BJ (cell line): ENCODE data around the gene CATSPERD. TPM values are rescaled to one million over a fixed set of nuclear protein-coding genes. Genes with fewer than 3 reads are reported as not detected.

Experiments used
- CTCF ChIA-PET: fragments of 350-600 bp; formaldehyde crosslinking; extraction: SDS; loops from one replicate; lab custom pipeline; 2021; ENCODE audit warnings: antibody characterized with exemption, inconsistent platforms; lab: Yijun Ruan, JAX
- POLR2A ChIA-PET: fragments of 300-600 bp; sonication (Branson Sonifier 250); formaldehyde crosslinking; extraction: SDS; loops from one replicate; lab custom pipeline; 2021; ENCODE audit warnings: antibody characterized with exemption; lab: Charles Lee
- DNase-seq: peaks from one replicate; pipeline ENCODE4 v3.0.0-alpha.2; 2011; ENCODE audit warnings: low read depth
- H3K27me3 ChIP-seq: 2 replicates; pipeline ENCODE4 v1.6.0; 2011; ENCODE audit warnings: low read length; ENCODE audit not compliant: control insufficient read depth, insufficient read depth
- H3K36me3 ChIP-seq: 2 replicates; pipeline ENCODE4 v1.5.1; 2011; ENCODE audit warnings: low read length; ENCODE audit not compliant: control insufficient read depth, insufficient read depth
- H3K4me3 ChIP-seq: 2 replicates; pipeline ENCODE4 v1.5.1; 2011; ENCODE audit warnings: low read depth, mild to moderate bottlenecking, control low read depth, low read length
- polyA plus RNA-seq: library from polyadenylated mRNA; depleted of rRNA; stranded (reverse); fragments of >200 nt; gene quantifications from 2 replicates; pipeline ENCODE4 v1.2.3, GENCODE V29; 2011
- TF ChIP-seq, protein P1 (sequence below): IDR thresholded peaks from 2 replicates; pipeline ENCODE4 v1.5.1; 2011; ENCODE audit warnings: low read depth, mild to moderate bottlenecking, control low read depth, inconsistent platforms, low read length, moderate library complexity; ENCODE audit not compliant: insufficient read depth

Gene CATSPERD
- polyA plus RNA-seq, 1 experiment: not detected

DNA sequence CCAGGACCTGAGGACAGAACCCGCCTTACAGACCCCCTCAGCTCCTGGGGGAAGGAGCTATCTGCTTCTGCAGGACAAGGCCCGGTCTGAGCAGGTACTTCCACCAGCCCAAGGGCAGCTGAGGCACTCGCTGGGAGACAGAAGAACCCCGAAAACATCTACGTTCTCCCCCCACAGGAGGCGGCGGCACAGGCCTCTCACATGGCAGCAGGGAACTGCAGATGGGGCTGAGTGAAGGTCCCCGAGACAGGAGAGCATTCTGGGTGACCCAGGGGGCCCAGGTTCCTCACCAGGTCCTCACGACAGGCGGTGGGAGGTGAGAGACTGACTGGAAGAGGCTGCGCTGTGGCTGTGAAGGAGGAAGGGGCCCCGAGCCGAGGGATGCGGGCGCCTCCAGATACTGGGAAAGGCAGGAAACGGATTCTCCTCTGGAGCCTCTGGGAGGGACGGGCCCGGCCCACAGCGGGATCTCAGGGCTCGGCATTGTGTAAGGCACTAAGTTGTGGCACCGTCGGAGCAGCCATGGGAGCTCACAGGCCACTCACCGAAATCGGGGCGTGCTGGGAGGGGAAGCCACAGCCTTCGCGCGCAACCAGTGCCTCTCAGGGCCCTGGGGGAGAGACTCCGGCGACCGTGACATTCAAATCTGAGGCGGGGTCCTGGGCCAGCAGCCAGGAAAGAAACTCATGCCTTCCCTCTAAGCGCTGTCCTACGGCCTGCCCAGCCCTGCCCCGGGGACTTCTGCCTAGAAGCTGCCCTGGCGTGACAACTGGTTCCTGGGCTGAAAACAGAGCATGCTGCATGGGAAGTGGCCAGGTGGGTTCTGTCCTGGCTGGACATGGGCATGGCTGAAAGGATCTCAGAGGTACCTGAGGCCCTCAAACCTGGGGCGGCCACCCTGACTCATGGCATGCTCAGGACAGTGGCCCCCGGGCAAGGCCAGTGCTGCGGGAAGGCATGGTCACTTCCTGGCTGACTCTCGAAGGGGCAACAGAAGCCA is 16.3 kb upstream of the CATSPERD start:
- TF ChIP-seq, protein P1, sequence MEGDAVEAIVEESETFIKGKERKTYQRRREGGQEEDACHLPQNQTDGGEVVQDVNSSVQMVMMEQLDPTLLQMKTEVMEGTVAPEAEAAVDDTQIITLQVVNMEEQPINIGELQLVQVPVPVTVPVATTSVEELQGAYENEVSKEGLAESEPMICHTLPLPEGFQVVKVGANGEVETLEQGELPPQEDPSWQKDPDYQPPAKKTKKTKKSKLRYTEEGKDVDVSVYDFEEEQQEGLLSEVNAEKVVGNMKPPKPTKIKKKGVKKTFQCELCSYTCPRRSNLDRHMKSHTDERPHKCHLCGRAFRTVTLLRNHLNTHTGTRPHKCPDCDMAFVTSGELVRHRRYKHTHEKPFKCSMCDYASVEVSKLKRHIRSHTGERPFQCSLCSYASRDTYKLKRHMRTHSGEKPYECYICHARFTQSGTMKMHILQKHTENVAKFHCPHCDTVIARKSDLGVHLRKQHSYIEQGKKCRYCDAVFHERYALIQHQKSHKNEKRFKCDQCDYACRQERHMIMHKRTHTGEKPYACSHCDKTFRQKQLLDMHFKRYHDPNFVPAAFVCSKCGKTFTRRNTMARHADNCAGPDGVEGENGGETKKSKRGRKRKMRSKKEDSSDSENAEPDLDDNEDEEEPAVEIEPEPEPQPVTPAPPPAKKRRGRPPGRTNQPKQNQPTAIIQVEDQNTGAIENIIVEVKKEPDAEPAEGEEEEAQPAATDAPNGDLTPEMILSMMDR: no peak
- DNase-seq: no peak

DNA sequence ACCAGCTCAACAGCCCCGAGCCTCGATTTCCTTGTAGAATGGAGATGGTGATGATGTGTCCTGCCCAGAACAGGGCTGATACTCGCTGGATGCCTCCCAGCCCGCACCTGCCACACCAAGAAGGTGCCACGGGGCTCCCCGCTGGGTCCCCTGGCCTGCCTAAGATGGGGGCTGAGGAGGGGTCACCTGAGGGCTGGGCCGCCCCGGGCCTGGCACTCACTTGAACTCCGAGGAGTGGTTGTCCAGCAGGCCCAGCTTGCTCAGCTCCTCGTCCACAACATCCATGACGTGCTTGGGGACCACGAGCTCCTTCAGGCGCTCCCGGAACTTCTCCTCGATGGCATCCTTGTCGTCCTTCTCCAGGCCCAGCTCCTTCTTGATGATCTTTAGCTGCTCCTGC is 14.9 kb upstream of the CATSPERD start:
- ChIA-PET POLR2A (no interaction called here), CTCF (interaction anchor here (1.4 kb wide), 1 partner anchor 15 kb away, joined by 5 read pairs; the partner anchor contains the start of genes CATSPERD and LONP1)
- no peak overlapping the region for H3K4me3 ChIP-seq
- no peak for DNase-seq
- no peaks in the 10 kb centered on the region for H3K27me3 ChIP-seq
- TF ChIP-seq, protein P1: no peak
- H3K36me3 ChIP-seq: peaks cover 46% of the 10 kb centered on the region

More for the DNA sequence above, 16.3 kb upstream of the CATSPERD start:
- ChIA-PET POLR2A (no interaction called here), CTCF (interaction anchor here (0.7 kb wide), 1 partner anchor 96 kb away, joined by 3 read pairs; no protein-coding TSS in a partner anchor)
- H3K36me3 ChIP-seq: peaks cover 45% of the 10 kb centered on the region
- no peak overlapping the region for H3K4me3 ChIP-seq
- no peaks in the 10 kb centered on the region for H3K27me3 ChIP-seq

DNA sequence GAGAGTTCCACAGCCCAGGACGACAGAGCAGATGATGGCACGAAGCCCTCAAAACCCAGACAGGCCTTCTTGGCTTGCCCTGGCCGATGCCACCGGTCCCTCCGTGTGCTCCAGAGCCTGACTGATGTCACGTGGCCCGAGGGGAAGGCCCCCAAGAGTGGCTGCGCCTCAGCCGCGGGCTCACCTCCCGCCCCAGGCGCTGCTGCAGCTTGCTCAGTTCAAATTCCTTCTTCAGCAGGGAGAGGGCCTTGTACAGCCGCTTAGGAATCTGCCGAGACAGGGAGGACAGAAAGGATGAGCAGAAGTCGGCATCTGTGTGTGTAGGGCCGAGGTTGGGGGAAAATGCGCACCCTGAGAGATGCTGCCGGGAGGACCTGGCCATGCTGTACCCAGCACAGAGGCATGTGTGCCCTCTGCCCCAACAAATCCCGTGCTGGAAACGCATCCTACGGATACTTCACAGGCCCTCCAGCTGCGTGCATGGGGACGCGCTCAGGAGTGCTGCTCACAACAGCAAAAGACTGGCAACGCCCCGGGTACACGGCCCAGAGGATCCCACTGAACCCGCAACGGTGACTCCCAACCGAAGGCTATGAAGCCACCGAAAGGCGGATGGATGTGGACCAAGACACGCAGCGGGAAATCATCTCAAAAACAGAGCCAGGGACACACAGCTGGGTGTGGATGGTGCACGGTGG is 13.4 kb upstream of the CATSPERD start:
- H3K27me3 ChIP-seq: no peaks in the 10 kb centered on the region
- peaks cover 54% of the 10 kb centered on the region for H3K36me3 ChIP-seq
- H3K4me3 ChIP-seq: no peak overlapping the region
- ChIA-PET CTCF (interaction anchor here (0.6 to 1.4 kb wide), 2 partner anchors 13 kb away, joined by 3 to 5 read pairs; partner anchors contain the start of genes CATSPERD and LONP1), POLR2A (no interaction called here)
- no peak for DNase-seq
- TF ChIP-seq, protein P1: no peak

DNA sequence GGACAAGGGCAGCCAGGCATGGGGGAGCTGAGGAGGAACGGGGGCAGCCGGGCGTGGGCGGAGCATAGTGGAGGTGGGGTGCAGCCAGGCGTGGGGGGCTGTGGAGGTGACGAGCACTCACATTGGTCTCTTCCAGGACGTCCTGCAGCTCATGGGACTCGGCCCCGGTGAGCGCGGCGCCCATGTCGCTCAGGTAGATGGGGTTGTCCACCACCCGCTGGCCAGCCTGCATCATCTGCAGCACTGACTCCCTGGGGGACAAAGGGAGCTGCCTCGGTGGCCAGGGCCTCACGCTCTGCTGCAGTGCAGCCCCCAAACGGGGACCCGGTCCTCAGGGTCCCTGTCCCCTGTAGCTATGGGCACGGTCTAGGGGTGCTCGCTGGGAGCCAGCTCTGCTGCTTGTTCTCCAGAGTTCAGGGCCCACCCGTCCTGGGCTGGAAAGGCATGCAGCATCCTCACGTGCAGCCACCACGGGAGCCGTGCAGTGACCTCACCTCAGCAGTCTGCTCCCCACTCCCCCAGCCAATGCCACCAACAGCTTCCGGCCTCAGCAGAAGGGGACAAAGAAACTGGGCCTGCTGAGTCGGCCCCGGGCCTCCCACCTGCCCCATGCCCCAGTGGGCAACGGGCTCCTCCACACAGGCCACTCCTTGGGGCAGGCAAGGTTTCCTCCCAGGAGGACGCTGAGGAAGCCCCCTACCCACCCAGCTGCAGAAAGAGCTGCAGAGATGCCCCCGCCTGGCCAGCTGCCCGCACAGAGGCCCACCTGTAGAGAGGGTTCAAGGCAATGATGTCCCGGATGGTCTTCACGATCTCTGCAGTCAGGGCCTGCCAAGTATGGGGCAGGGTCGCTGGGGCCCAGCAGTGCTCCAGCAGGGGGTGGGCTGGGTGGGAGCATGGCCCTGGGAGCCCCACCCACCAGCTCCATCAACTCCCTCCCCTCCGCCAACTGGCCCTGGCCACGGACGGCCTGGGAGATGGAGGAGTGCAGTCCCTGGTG is 12.6 kb upstream of the CATSPERD start:
- ChIA-PET CTCF (interaction anchor here (0.6 to 0.9 kb wide), 2 partner anchors 11 to 12 kb away, joined by 3 read pairs; partner anchors contain the start of gene LONP1), POLR2A (no interaction called here)
- H3K27me3 ChIP-seq: no peaks in the 10 kb centered on the region
- H3K4me3 ChIP-seq: no peak overlapping the region
- TF ChIP-seq, protein P1: no peak
- no peak for DNase-seq
- peaks cover 61% of the 10 kb centered on the region for H3K36me3 ChIP-seq
